ENCODE data around the gene LRFN2.

GRCh38 chr6:40400738-40401137, 186.4 kb downstream of the LRFN2 start:
- TF ChIP-seq CTCF (conservative IDR thresholded peaks at IDR 0.05 in 1 of 2, IDR thresholded peaks at IDR 0.05 in 1 of 2; ENCODE audit: extremely low read depth in 1 of 2, insufficient read depth in 1 of 2, low read depth in 1 of 2, low read length in 2 of 2), result no peak
- TF ChIP-seq EZH2 (IDR thresholded peaks at IDR 0.05; ENCODE audit: borderline replicate concordance, low read length), result no peak

Measured in mammary epithelial cell (primary cell).